Left lung (tissue), 10 donors: ENCODE data around the gene MAN2B1. TPM values are rescaled to one million over a fixed set of nuclear protein-coding genes. Genes with fewer than 3 reads are reported as not detected.
"Not testable (repeated sequence)": the region's sequence is repeated elsewhere in the genome, so short reads cannot be mapped to it uniquely, and the experiment has no call there.

ENCODE experiments used
- ATAC-seq: fragments of 200-7000 bp; cut with Tn5 transposase; one replicate; pipeline ENCODE4 v1.9.1; 2020; ENCODE audit warnings: moderate library complexity
- DNase-seq, 4 donors: peaks; one replicate each; pipeline ENCODE4 v3.0.0-alpha.2; 2013 to 2020
- H3K27ac ChIP-seq, 2 donors: fragments of 200-600 bp; sonication (generic) in 1 of 2; one replicate each; pipeline versions ENCODE4 v1.5.0 to v1.8.0; 2020 to 2021
- H3K27me3 ChIP-seq, 2 donors: fragments of 200-600 bp; sonication (generic) in 1 of 2; one replicate each; pipeline versions ENCODE4 v1.5.0 to v1.8.0; 2020 to 2021
- H3K36me3 ChIP-seq, 2 donors: fragments of 200-600 bp; sonication (generic) in 1 of 2; one replicate each; pipeline versions ENCODE4 v1.5.0 to v1.8.0; 2020 to 2021
- H3K4me1 ChIP-seq, 2 donors: fragments of 200-600 bp; one replicate each; pipeline ENCODE4 v1.8.0; 2021
- H3K4me3 ChIP-seq, 2 donors: fragments of 200-600 bp; sonication (generic) in 1 of 2; one replicate each; pipeline versions ENCODE4 v1.5.0 to v1.8.0; 2020 to 2021; ENCODE audit warnings: mild to moderate bottlenecking in 1 of 2
- H3K9me3 ChIP-seq, 2 donors: fragments of 200-600 bp; sonication (generic) in 1 of 2; one replicate each; pipeline versions ENCODE4 v1.5.0 to v1.8.0; 2020 to 2021
- CTCF ChIP-seq, 2 donors: fragments of 200-600 bp; sonication (generic) in 1 of 2; IDR thresholded peaks; one replicate each; pipeline versions ENCODE4 v1.5.0 to v1.8.0; 2021; ENCODE audit warnings: antibody characterized with exemption in 2 of 2
- intact Hi-C, 2 donors: fragments of 100-400 bp; cut with DNase I; formaldehyde crosslinking; loops; one replicate each; pipeline versions ENCODE4 v1.11.2 to v1.14.2; 2022
- polyA plus RNA-seq, 6 donors: library from polyadenylated mRNA; unstranded; fragments of 120-200 nt; gene quantifications; one replicate each; pipeline ENCODE4 v1.2.1, GENCODE V29; 2013; ENCODE audit not compliant: insufficient read length in 6 of 6
- total RNA-seq, 2 donors: library from RNA; stranded (reverse); fragmentation: NEBNext Ultra II Directional; extraction: Animal tissue kit (Norgen Biotek cat#: 25700); gene quantifications; one replicate each; pipeline ENCODE4 v1.2.1, GENCODE V29; 2021
- donor health status: DM: no; HTN: yes; CAD: no.
- donor health status: DM: no; HTN: no; CAD: no.

The MAN2B1 gene
- total and polyA plus RNA-seq, 8 donors = 31.7 to 176 (median 40.2) TPM

- peaks cover 19 to 92% of the 10 kb centered on the region in 2 donors for H3K36me3 ChIP-seq
- intact Hi-C loops = no loop called here
- no peak for TF ChIP-seq CTCF (IDR thresholded peaks at IDR 0.05)
Observed at GRCh38 chr19:12628040-12629022, 38.2 kb downstream of the MAN2B1 start.

GRCh38 chr19:12626958-12627357 lies 39.6 kb downstream of the MAN2B1 start:
- ATAC-seq (no peak), DNase-seq (no peak)
- no peaks in the 10 kb centered on the region for H3K4me1 ChIP-seq
- H3K27ac ChIP-seq = no peak overlapping the region
- H3K9me3 ChIP-seq = peaks cover 0 to 26% of the 10 kb centered on the region in 2 donors
- intact Hi-C loops = no loop called here
- no peak for TF ChIP-seq CTCF (IDR thresholded peaks at IDR 0.05)
- no peaks in the 10 kb centered on the region for H3K27me3 ChIP-seq
- peaks cover 19 to 82% of the 10 kb centered on the region in 2 donors for H3K36me3 ChIP-seq
- no peak overlapping the region for H3K4me3 ChIP-seq

More at GRCh38 chr19:12628040-12629022, 38.2 kb downstream of the MAN2B1 start:
- ATAC-seq = no peak
- no peaks in the 10 kb centered on the region for H3K4me1 ChIP-seq
- H3K27ac ChIP-seq = no peak overlapping the region
- H3K9me3 ChIP-seq = peaks cover 0 to 26% of the 10 kb centered on the region in 2 donors
- no peak for DNase-seq
- no peaks in the 10 kb centered on the region for H3K27me3 ChIP-seq
- no peak overlapping the region for H3K4me3 ChIP-seq

GRCh38 chr19:12623361-12624031 lies 43.0 kb downstream of the MAN2B1 start:
- intact Hi-C loops = no loop called here

GRCh38 chr19:12621253-12622024 lies 45.1 kb downstream of the MAN2B1 start:
- H3K9me3 ChIP-seq, DNase-seq, intact Hi-C loops, H3K27me3 ChIP-seq, ATAC-seq, H3K27ac ChIP-seq, H3K4me3 ChIP-seq: not testable (repeated sequence)
- H3K36me3 ChIP-seq = peaks cover 12 to 39% of the 10 kb centered on the region in 2 donors
- peaks cover 4 to 14% of the 10 kb centered on the region in 2 donors for H3K4me1 ChIP-seq

More at GRCh38 chr19:12623361-12624031, 43.0 kb downstream of the MAN2B1 start:
- H3K9me3 ChIP-seq = peaks cover 0 to 17% of the 10 kb centered on the region in 2 donors
- H3K27ac ChIP-seq = no peak overlapping the region
- DNase-seq (no peak), ATAC-seq (no peak)
- no peak for TF ChIP-seq CTCF (IDR thresholded peaks at IDR 0.05)
- H3K36me3 ChIP-seq = peaks cover 19 to 50% of the 10 kb centered on the region in 2 donors
- H3K27me3 ChIP-seq = no peaks in the 10 kb centered on the region
- peaks cover 0 to 3% of the 10 kb centered on the region in 2 donors for H3K4me1 ChIP-seq
- no peak overlapping the region for H3K4me3 ChIP-seq

- H3K27me3 ChIP-seq = no peaks in the 10 kb centered on the region
- peak; percentile 45 for ATAC-seq
- no peak for DNase-seq
- H3K36me3 ChIP-seq = peaks cover 0 to 26% of the 10 kb centered on the region in 2 donors
- H3K4me1 ChIP-seq = peaks cover 7 to 43% of the 10 kb centered on the region in 2 donors
- no peak overlapping the region for H3K4me3 ChIP-seq
- H3K9me3 ChIP-seq = no peaks in the 10 kb centered on the region
- H3K27ac ChIP-seq = no peak overlapping the region
- no peak for TF ChIP-seq CTCF (IDR thresholded peaks at IDR 0.05)
- intact Hi-C loops = no loop called here
Observed at GRCh38 chr19:12617646-12618045, 48.9 kb downstream of the MAN2B1 start.
